ENCODE results near the gene KRT6B.
"Not testable (repeated sequence)": the region's sequence is repeated elsewhere in the genome, so short reads cannot be mapped to it uniquely, and the experiment has no call there.

Gene KRT6B

DNA sequence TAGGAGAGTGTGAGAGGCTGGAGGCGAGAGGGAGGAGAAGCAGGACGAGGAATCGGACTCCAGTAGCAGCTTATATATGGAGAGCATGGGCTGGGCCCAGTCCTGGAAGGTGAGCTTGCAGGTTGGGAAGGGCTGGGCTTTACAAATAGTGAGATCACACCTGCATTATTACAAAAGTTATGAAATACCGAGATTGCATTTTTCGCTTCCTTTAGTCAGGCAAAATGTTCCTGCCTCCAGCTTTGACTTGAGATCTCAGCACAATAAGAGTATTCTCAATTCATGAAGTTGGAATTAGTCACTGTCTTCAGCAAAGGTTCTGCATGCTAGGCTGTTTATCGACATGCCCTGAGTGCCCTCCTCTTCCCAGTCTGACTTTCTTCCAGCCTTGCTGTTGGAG is at the start of gene KRT6B:
Gene KRT6B, minus strand, starts transcription at position 46 of the 400 bp plus-strand sequence. CDS start 68 bp downstream, outside the sequence.
- DNase-seq (ENCODE audit: low read depth in 2 of 2): no peak

DNA sequence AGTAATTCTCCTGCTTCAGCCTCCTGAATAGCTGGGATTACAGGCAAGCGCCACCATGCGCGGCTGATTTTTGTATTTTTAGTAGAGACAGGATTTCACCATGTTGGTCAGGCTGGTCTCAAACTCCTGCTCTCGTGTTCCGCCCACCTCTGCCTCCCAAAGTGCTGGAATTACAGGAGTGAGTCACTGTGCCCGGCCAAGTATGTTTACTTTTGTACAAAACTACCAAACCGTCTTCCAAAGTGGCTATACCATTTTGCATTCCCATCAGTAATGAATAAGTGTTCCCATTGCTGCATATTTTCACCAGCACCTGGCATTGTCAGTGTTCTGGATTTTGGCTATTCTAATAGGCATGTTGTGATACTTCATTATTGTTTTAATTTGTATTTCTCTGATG is 49.5 kb upstream of the KRT6B start:
- no peak for DNase-seq (ENCODE audit: low read depth in 2 of 2)

DNA sequence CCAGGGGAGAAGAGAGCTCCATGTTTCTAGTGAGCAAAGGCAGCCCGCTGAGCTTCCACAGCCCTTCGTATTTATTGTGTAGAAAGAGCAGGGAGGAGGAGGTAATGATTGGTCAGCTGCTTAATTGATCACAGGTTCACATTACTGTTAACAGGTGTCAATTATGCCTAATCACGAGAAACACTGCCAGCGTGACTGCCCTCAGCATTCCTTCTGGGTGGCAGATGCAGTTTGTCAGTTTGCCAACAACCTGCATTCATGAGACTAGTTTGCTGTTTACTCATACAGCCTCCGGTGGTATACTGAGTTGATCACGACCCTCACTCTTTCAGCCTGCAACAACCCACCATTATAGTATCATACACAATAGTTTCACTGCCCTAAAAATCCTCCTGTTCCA is 48.6 kb upstream of the KRT6B start:
- DNase-seq (ENCODE audit: low read depth in 2 of 2): not testable (repeated sequence)

DNA sequence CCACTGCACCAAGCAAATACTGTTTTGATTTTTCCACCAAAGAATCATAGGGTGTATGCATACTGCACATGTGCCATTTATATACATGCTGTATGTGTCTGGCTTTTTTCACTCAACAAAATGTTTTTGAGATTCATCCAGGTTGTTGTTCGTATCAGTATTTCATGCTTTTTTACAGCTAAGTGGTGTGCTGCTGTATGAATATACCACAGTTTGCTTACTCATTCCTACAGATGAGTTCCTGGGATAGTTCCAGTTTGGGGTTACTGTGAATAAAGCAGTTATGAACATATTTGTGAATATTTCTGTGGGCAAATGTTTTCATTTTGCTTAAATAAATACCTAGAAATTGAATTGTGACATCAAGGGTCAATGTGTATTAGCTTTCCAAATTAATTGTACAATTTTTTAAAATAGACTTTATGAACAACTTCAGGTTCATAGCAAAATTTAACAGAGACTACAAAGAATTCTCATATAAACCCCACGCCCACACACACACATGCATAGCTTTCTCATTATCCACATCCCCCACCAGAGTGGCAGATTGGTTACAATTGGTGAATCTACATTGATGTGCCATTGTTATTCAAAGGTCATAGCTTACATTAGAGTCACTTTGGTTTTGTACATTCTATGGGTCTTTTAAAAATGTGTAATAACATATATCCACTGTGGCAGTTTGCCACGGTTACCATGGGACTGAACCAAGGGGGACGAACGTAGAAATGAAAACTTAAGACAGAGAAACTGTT is 48.0 kb upstream of the KRT6B start:
- DNase-seq (ENCODE audit: low read depth in 2 of 2): no peak

DNA sequence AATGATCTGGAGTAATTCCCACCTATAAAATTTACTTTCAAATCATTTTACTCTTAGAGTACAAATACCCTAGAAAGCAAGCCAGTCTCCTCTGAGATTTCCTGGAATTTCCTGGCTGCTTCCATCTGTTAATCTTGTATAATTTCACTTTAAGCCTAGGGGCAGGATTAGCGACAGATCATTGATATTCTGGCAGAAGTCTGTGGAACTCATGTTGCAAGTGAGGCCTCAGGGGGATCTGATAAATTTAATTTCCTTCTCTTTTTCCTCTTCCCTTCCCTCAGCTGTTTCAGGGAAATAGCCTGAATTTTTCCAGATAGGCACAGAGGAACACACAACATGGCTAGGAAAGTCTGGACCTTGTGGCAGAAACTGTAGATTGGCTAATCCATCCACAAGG is 47.0 kb upstream of the KRT6B start:
- no peak for DNase-seq (ENCODE audit: low read depth in 2 of 2)

DNA sequence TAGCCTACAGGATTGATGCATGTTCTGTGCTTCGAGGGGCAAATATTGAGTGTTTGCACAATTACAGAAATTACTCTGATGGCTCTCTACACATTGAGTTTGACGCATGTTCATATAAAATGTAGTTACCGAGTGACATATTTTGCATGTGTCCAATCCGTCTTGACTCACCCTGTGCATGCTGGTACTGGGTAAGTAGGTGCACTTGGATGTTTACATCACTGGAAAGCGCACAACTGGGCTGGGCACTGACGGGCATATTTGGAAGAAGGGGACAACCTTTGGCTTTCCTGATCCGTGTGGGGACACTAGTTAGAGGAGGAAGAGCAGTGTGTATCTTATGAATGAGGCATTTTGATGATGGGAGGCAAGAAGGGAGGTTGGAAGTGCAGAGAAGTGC is 46.0 kb upstream of the KRT6B start:
- no peak for DNase-seq (ENCODE audit: low read depth in 2 of 2)

DNA sequence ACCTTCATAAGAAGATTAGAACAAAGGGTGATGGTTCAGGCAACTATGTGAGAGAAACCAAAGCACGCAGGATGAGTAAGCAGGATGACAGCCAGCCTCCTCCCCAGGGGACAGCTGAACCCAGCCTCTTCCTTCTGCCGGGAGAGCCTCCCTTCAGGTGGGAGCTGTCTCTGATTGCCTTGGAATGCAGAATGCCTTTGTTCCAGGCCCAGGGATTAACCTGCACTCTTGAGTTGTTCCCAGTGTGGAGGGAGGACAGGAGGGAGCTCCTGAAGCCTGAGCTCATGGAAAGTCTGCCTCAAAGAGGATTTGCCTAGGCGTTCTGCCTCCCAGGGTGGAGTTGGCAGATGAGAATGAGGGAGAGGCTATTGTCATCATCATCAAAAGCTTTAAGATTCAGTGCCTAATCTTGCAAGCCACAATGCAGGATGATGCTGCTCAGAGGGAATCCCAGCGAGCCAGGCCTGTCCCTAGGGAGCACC is 44.7 kb upstream of the KRT6B start:
- no peak for DNase-seq (ENCODE audit: low read depth in 2 of 2)

DNA sequence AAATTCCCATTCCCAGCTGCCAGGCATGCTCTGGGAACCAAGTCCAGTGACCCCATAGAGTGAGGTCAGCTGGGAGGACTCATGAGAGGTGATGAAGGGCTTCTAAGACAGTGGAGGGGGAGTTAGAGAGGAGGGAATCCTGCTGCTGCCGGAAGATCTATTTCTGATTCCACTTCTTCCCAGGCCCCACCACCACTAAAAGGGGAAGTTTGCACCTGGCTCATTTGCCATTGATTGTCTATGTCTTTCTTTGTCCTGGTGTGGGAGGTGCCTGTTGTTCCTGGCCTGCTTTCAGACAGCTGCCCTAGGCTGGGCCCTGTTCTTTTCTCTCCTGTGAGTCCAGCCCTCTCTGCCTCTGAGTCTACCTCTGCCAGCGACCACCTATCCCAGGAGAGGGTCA is 44.1 kb upstream of the KRT6B start:
- no peak for DNase-seq (ENCODE audit: low read depth in 2 of 2)

DNA sequence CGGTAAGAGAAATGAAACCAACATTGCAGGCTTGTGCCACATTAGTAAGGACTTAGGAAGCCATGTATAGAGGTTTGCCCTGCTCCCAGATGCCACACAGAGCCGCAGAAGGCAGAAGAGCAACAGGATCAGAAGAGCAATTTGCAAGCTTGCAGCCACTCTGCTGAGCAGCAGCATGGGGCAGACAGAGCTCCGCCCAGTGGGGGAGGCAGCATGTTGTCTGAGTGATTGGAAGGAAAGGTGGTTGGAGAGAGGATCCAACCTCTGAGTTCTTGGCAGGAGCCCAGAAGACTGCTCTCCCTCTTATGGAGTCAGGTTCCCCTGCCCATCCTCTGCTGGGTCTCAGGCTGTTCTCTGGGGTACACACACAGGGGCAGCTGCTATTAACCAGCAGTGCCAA is 43.4 kb upstream of the KRT6B start:
- DNase-seq (ENCODE audit: low read depth in 2 of 2): no peak

DNA sequence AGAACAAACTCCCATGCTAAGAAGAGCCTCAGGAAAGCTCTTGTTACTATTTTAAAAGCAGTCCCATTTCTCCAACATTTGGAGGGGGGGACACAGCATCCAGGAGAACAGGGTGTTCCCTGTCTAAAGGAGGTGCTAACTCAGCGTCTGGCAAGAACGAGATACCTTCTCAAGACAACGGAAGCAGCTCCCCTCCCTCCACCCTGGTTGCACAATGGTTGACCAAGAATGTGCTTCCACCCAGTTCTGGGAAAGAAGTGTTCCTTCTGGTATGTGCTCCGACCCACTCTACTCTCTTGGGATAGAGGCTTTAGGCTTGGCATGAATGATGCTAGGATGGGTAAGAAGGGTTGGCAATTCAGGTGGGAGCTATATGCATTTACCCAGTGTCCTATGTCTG is 42.6 kb upstream of the KRT6B start:
- no peak for DNase-seq (ENCODE audit: low read depth in 2 of 2)

DNA sequence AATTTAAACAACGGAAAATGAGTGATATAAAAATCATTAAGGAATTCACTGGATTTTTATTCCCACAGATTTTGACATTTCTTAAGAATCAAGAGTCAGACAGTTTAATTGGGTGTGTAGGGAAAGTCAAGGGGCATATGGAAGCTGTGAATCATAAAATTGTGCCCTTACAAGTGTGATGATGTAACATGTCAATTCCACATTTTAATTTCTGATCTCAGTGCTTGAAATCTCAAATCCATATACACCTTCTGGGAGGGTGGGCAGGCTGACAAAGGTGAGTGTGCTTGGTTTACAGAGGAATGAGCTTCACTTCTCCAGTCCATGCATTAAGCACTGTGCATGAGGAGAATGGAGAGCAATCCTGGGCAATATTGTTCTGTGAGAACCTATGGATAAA is 42.2 kb upstream of the KRT6B start:
- no peak for DNase-seq (ENCODE audit: low read depth in 2 of 2)

DNA sequence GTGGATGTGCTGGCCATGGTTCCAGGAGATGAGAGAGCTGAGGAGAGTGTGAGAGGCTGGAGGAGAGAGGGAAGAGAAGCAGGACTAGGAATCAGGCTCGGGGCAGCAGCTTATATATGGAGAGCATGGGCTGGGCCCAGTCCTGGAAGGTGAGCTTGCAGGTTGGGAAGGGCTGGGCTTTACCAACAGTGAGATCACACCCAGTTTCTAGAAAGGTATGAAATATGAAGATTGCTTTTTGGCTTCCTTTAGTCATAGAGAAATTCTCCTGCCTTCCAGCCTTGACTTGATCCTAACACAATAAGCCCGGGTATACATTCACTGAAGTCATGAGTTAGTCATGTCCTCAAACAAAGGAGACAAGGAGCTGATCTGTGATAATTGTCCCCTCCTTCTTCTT is 41.2 kb upstream of the KRT6B start, which contains the start of gene KRT6A:
Gene KRT6A, minus strand, starts transcription at position 86 of the 400 bp plus-strand sequence. Its CDS starts 69 bp downstream, at position 17.
- no peak for DNase-seq (ENCODE audit: low read depth in 2 of 2)

DNA sequence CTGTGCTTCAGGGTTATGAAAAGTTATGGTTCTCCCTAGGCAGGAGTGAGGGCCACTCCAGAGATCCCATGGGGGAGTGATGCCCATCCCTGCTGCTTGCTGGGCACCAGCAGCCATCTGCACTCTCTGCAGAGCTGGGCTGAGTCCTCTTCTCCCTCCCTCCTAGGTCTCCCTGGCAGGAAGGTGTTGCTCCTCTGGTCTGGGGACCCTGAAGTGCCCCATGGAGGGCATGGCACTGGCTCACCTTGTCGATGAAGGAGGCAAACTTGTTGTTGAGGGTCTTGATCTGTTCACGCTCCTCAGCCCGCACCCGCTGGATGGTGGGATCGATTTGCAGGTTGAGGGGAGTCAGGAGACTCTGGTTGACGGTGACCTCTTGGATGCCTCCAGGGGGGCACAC is 40.5 kb upstream of the KRT6B start:
- DNase-seq (ENCODE audit: low read depth in 2 of 2): not testable (repeated sequence)

DNA sequence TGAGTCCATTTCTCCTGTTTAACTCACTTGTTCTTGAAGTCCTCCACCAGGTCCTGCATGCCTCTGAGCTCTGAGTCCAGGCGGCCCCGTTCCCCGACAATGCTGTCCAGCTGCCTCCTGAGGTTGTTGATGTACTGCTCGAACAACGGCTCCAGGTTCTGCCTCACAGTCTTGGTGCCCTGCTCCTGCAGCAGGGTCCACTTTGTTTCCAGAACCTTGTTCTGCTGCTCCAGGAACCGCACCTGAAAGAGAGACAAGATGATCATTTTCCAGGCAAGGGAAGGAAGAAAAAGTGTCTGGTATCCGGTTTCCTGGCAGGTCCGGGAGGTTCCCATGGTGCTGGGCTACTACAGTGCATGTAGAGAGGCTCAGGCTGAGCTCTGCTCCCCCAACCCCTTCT is 39.5 kb upstream of the KRT6B start:
- DNase-seq (ENCODE audit: low read depth in 2 of 2): not testable (repeated sequence)

DNA sequence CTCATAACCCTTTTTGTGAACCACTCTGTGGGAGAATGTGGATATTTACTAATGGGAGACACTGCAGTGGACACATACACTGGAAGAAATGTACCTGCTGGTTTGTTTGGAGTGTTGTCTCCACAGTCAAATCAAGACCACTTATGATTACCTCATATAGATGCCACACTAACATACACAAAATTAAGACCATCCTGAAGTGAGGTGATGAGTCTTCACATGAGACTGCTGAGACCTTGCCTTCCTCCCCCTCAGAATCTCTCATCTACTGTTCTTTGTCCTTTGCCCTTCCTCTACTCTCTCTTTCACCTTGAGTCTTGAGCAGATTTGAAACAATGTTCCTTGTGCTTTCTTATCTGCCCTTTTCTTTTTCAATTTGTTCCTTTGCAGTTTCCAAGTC is 36.8 kb upstream of the KRT6B start:
- no peak for DNase-seq (ENCODE audit: low read depth in 2 of 2)

DNA sequence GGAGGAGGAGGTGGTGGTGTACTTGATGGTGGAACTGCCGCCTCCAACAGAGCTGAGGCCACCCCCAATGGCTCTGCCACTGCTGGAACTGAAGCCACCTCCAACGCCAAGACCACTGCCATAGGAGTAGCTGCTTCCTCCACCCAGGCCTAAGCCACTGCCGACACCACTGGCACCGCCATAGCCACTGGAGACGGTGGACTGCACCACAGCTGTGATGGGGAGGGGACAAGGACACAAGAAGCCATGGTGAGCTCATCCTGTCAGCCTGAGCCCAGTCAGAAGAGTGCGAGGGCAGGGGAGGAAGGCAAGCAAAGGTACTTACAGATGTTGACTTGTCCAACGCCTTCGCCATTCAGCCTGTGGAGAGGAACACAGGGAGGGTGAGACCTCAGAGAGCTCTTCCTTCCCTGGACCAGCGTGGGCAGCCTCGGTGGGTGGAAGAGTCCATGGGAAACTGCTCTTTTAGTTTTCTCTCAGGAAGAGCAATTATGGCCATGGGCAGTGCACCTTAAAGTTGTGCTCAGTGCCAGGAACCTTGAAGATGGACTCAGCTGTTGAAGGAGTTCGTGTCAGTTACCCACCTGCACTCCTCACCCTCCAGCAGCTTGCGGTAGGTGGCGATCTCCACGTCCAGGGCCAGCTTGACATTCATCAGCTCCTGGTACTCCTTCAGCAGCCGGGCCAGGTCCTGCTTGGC is 35.9 kb upstream of the KRT6B start:
- DNase-seq (ENCODE audit: low read depth in 2 of 2): not testable (repeated sequence)

DNA sequence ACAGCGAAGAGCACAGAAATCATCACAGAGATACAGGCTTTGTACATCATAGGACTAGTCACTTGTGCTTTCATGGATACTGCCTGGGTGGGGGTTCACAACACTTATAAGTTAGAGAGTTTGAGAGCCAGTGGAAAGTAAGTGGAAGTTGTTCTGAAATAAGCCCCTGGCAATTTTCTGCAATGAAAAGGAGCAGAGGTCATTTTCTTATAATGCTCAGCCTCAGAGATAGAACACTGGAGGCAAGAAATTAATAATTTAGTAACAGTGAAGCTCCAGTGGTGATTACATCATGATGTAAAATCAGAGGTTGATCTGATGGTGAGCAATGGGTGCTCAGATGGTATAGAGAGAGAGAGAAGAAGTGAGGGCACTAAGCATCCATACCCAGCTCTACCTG is 35.3 kb upstream of the KRT6B start:
- DNase-seq (ENCODE audit: low read depth in 2 of 2): no peak

DNA sequence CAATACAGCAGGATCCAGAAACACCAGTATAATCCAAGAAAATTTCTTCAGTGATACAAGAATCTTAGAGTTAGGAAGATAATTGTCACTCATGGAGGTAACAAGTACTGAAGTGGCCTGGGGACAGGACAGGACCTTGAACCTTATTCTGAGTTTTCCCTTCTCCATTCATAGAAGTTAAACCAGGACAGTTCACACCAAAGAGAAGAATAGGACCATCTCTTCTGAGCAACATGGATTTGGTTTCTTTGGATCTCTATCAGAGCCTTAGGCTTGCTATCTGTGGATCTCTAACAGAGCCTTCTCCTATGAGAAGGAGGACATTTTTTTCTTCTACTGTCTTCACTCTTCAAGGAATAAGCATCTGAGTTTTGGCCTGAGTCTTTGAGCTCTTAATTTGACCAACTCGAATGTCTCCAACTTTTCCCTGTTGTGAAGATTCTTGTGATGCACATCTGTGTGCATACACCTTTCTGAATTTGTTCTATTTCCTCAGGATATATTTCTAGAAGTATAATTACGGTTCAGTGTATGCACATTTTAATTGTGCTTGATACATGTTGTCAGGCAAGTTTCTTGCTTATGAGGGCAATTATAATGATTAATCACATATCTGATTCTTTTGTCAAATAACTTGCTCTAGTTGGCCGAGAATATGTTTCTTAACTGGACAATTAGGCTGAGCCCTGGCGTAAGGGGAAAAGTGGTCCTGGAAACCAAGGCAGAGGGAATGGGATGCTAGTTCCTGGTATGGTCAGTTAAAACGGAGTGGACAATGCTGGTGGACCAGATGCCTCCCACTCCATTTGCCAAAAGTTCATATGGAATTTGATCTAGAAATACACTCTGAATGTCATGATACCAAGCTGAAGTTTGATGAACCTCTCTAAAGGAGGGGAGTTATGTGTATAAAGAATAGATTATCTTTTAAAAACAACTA is 34.5 kb upstream of the KRT6B start:
- no peak for DNase-seq (ENCODE audit: low read depth in 2 of 2)

DNA sequence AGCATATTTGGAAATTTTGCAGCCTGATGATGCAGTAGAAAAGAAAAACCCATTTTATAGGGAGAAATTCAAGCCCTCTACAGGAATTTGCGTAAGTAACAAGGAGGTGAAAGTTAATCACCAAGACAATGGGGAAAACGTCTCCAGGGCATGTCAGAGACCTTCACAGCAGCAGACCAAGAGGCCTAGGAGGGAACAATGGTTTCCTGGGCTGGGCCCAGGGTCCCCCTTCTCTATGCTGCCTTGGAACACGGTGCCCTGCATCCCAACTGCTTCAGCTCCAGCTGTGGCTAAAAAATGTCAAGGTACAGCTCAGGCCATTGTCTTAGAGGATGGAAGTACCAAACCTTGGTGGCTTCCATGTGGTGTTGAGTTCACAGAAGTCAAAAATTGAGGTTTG is 28.1 kb upstream of the KRT6B start:
- no peak for DNase-seq (ENCODE audit: low read depth in 2 of 2)

DNA sequence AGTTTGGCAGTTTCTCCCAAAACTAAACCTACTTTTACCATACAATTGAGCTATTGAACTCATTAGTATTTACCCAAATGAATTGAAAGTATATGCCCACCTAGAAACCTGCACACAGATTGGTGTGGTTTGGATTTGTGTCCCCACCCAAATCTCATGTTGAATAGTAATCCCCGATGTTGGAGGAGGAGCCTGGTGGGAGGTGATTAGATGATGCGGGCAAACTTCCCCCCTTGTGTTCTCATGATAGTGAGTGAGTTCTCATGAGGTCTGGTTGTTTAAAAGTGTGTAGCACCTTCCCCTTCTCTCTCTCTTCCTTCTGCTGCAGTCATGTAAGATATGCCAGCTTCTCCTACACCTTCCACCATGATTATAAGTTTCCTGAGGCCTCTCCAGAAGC is 25.7 kb upstream of the KRT6B start:
- no peak for DNase-seq (ENCODE audit: low read depth in 2 of 2)

DNA sequence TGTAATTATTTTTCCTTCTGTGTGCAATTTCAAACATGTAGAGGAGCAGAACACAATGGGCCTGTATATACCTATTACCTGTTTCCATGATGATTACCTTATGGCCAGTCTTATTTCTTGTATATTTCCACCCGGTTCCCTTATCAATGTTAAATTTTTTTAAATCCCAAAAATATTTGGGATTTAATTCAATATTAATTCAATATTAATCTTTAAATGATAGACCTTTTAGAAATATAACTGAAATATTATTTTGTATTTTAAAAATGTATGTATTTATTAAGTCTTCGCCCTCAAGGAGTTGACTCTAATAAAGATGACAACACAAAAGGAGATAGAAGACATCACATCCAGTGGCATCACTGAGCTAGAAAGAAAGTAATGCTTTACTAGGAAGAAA is 22.3 kb upstream of the KRT6B start:
- DNase-seq (ENCODE audit: low read depth in 2 of 2): no peak

DNA sequence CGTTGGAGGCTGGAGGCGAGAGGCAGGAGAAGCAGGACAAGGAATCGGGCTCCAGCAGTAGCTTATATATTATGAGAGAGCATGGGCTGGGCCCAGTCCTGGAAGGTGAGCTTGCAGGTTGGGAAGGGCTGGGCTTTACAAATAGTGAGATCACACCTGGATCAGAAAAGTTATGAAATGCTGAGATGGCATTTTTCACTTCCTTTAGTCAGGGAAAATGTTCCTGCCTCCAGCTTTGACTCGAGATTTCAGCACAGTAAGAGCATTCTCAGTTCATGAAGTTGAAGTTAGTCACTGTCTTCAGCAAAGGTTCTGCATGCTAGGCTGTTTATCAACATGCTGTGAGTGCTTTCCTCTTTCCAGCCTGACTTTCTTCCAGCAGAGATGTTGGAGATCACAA is 21.8 kb upstream of the KRT6B start, which contains the start of gene KRT6C:
Gene KRT6C, minus strand, starts transcription at position 38 of the 400 bp plus-strand sequence. CDS start 68 bp downstream, outside the sequence.
- no peak for DNase-seq (ENCODE audit: low read depth in 2 of 2)
